Endodermal cell (in vitro differentiated cells): ENCODE results near the gene HGFAC. TPM values are rescaled to one million over a fixed set of nuclear protein-coding genes. Genes with fewer than 3 reads are reported as not detected.

Experiments
- DNase-seq: peaks from one replicate; pipeline ENCODE4 v3.0.0-alpha.2; 2017
- H3K27ac ChIP-seq: 2 replicates; pipeline ENCODE4 v1.5.1; 2013; ENCODE audit warnings: mild to moderate bottlenecking, low read depth, low read length, moderate library complexity
- H3K27me3 ChIP-seq: 2 replicates; pipeline ENCODE4 v1.6.1; 2013; ENCODE audit warnings: mild to moderate bottlenecking, low read length, moderate library complexity; ENCODE audit not compliant: insufficient read depth, control insufficient read depth, poor library complexity, severe bottlenecking
- H3K36me3 ChIP-seq: 2 replicates; pipeline ENCODE4 v1.7.0; 2013; ENCODE audit warnings: mild to moderate bottlenecking, low read length, moderate library complexity; ENCODE audit not compliant: control insufficient read depth, insufficient read depth
- H3K4me1 ChIP-seq: one replicate; pipeline ENCODE4 v1.7.0; 2013; ENCODE audit warnings: low read length; ENCODE audit not compliant: control insufficient read depth, insufficient read depth
- H3K4me3 ChIP-seq: 2 replicates; pipeline ENCODE4 v1.5.1; 2013; ENCODE audit warnings: mild to moderate bottlenecking, low read length, moderate library complexity
- H3K9ac ChIP-seq: 2 replicates; pipeline ENCODE4 v1.6.1; 2013; ENCODE audit warnings: mild to moderate bottlenecking, low read length, moderate library complexity; ENCODE audit not compliant: poor library complexity, severe bottlenecking; ENCODE audit errors: extremely low read depth
- H3K9me3 ChIP-seq: 2 replicates; pipeline ENCODE4 v1.6.1; 2013; ENCODE audit warnings: mild to moderate bottlenecking, low read length, moderate library complexity; ENCODE audit not compliant: control insufficient read depth
- H3K27ac Mint-ChIP-seq: 2 replicates; pipeline ENCODE4 v1.8.0; 2020; ENCODE audit warnings: mixed read lengths
- H3K27me3 Mint-ChIP-seq: 2 replicates; pipeline ENCODE4 v1.8.0; 2021; ENCODE audit warnings: mild to moderate bottlenecking, mixed read lengths; ENCODE audit not compliant: insufficient read depth
- H3K36me3 Mint-ChIP-seq: 2 replicates; pipeline ENCODE4 v1.8.0; 2020; ENCODE audit warnings: low read depth, mixed read lengths
- H3K4me1 Mint-ChIP-seq: 2 replicates; pipeline ENCODE4 v1.8.0; 2020; ENCODE audit warnings: mixed read lengths
- H3K4me3 Mint-ChIP-seq: 2 replicates; pipeline ENCODE4 v1.8.0; 2020; ENCODE audit warnings: mild to moderate bottlenecking, moderate library complexity, mixed read lengths
- H3K9me3 Mint-ChIP-seq: 2 replicates; pipeline ENCODE4 v1.8.0; 2020; ENCODE audit warnings: mild to moderate bottlenecking, mixed read lengths
- CTCF ChIP-seq: fragments of 200-600 bp; sonication (generic); conservative IDR thresholded peaks from 2 replicates; pipeline ENCODE4 v1.5.0; 2021; ENCODE audit warnings: antibody characterized with exemption, mild to moderate bottlenecking
- WGBS, 2 experiments: methylation state at CpG; one replicate each; pipeline versions ENCODE4 v1.1.5 to v1.1.7; 2013; ENCODE audit warnings: missing lambda C conversion rate in 2 of 2, mixed read lengths in 1 of 2; ENCODE audit not compliant: insufficient coverage in 1 of 2, insufficient read length in 1 of 2; 5-methylcytosine and 5-hydroxymethylcytosine counted together
- total RNA-seq, 2 donors: library from RNA; stranded (reverse); fragmentation: NEBNext Ultra II Directional in 1 of 2; extraction: Animal tissue kit (Norgen Biotek cat#: 25700) in 1 of 2; gene quantifications; 2 replicates in 1 of 2; 3 replicates in 1 of 2; pipeline ENCODE4 v1.2.1, GENCODE V29; 2021

HGFAC gene
- total RNA-seq, 2 donors from 2014 or later = 0.46 TPM; not detected in 1

- no peak for TF ChIP-seq CTCF
- DNase-seq = no peak
- no peaks in the 10 kb centered on the region for H3K36me3 Mint-ChIP-seq
- peaks cover 29% of the 10 kb centered on the region for H3K27me3 Mint-ChIP-seq
- no peaks in the 10 kb centered on the region for H3K4me1 ChIP-seq
- no peaks in the 10 kb centered on the region for H3K9me3 ChIP-seq
- H3K27ac ChIP-seq = no peak overlapping the region
- no peak overlapping the region for H3K4me3 Mint-ChIP-seq
- H3K4me3 ChIP-seq = no peak overlapping the region
- no peak overlapping the region for H3K27ac Mint-ChIP-seq
- WGBS, 2 experiments = 89 to 92% methylated on average over 38 to 41 of the region's 41 CpGs
- no peaks in the 10 kb centered on the region for H3K4me1 Mint-ChIP-seq
- peaks cover 5% of the 10 kb centered on the region for H3K27me3 ChIP-seq
- H3K36me3 ChIP-seq = no peaks in the 10 kb centered on the region
- no peak overlapping the region for H3K9ac ChIP-seq
- H3K9me3 Mint-ChIP-seq = no peaks in the 10 kb centered on the region
Measured at GRCh38 chr4:3473181-3473950, 31.6 kb downstream of the HGFAC start.

DNA sequence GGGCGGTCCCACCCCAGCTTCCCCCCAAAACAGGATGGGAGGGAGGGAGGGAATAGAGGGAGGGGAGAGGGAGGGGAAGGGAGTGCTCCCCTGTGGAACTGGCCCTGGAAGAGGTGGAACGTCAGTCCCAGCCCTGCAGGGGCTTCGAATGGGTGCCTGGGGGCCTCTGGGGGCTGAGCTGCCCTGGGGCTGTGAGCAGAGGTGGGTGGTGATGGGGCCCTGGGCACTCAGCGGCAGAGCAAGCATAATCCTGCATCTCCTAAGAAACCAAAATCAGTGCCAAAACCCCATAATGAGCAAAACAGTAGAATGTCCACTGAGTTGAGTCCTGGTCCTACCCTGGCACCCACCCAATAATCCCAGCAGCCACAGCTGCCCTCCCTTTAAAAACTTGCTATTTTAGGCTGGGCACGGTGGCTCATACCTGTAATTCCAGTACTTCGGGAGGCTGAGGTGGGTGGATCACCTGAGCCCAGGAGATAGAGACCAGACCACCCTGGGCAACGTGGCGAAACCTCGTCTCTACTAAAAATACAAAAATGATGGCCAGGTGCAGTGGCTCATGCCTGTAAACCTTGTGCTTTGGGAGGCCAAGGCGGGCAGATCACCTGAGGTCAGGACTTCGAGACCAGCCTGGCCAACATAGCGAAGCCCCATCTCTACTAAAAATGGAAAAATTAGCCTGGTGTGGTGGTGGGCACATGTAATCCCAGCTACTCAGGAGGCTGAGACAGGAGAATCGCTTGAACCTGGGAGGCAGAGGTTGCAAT is 32.4 kb downstream of the HGFAC start:
- Mint-ChIP-seq H3K4me3 (no peak overlapping the region), H3K4me1 (no peaks in the 10 kb centered on the region), H3K27me3 (peaks cover 30% of the 10 kb centered on the region), H3K36me3 (no peaks in the 10 kb centered on the region), H3K27ac (no peak overlapping the region), H3K9me3 (no peaks in the 10 kb centered on the region)
- H3K36me3 ChIP-seq = no peaks in the 10 kb centered on the region
- no peak overlapping the region for H3K4me3 ChIP-seq
- no peaks in the 10 kb centered on the region for H3K9me3 ChIP-seq
- peaks cover 5% of the 10 kb centered on the region for H3K27me3 ChIP-seq
- no peak for TF ChIP-seq CTCF
- H3K27ac ChIP-seq = no peak overlapping the region
- H3K9ac ChIP-seq = no peak overlapping the region
- no peaks in the 10 kb centered on the region for H3K4me1 ChIP-seq
- DNase-seq = no peak
- 90 to 96% methylated on average over 9 to 13 of the region's 13 CpGs for WGBS, 2 experiments

DNA sequence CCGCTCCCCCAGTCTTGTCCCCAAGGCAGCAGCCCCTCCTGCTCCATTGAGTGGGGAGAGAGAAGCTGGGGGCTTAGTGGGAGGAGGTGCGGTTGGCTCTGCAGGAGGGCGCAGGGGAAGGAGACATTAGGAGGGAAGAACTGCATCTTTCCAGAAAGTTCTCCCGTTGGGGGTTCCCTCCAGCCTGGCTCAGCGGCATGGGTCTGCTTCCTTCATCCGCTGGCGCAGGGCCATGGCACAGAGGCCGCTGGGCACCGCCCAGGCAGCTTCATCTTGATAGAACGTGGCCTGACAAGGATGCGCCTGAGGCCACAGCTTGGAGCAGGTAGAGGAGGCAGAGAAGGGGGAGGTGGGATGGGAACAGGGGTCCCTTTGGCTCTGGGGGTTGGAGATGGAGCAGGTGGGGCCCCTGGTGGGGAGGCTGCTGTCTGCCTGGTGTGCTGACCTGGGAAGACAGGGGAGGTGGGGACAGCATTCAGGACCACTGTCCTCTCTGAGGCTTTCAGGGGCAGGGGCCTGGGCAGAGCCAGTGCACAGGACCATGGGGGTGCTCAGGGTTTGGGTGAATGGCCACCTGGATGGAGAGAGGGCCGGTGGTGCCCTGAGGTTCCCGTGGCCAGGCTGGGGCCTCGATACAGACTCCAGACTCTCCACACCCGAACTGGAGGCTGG is 33.4 kb downstream of the HGFAC start:
- no peak overlapping the region for H3K4me3 Mint-ChIP-seq
- no peaks in the 10 kb centered on the region for H3K36me3 Mint-ChIP-seq
- Histone ChIP-seq H3K27ac (no peak overlapping the region), H3K36me3 (no peaks in the 10 kb centered on the region), H3K27me3 (peaks cover 5% of the 10 kb centered on the region), H3K4me3 (no peak overlapping the region), H3K4me1 (no peaks in the 10 kb centered on the region), H3K9ac (no peak overlapping the region), H3K9me3 (no peaks in the 10 kb centered on the region)
- TF ChIP-seq CTCF = no peak
- peaks cover 29% of the 10 kb centered on the region for H3K27me3 Mint-ChIP-seq
- WGBS, 2 experiments = 92 to 97% methylated on average over 7 to 15 of the region's 15 CpGs
- H3K9me3 Mint-ChIP-seq = no peaks in the 10 kb centered on the region
- H3K27ac Mint-ChIP-seq = no peak overlapping the region
- no peaks in the 10 kb centered on the region for H3K4me1 Mint-ChIP-seq
- DNase-seq = no peak
